Measurements from ENCODE around the gene RCC2. TPM values are rescaled to one million over a fixed set of nuclear protein-coding genes. Genes with fewer than 3 reads are reported as not detected.

The RCC2 gene
- total RNA-seq, 4 donors from 2014 or later, result 17.4 to 24.0 (median 21.5) TPM

GRCh38 chr1:17470021-17470799 lies 30.7 kb upstream of the RCC2 start:
- TF ChIP-seq CTCF (IDR thresholded peaks at IDR 0.05; ENCODE audit: low read depth), result no peak

GRCh38 chr1:17466359-17466758 lies 26.9 kb upstream of the RCC2 start:
- no peak for TF ChIP-seq CTCF (IDR thresholded peaks at IDR 0.05; ENCODE audit: low read depth)

- no peak for TF ChIP-seq CTCF (IDR thresholded peaks at IDR 0.05; ENCODE audit: low read depth)
Observed at GRCh38 chr1:17465228-17465627, 25.8 kb upstream of the RCC2 start.

GRCh38 chr1:17463991-17464390 lies 24.5 kb upstream of the RCC2 start:
- no peak for TF ChIP-seq CTCF (IDR thresholded peaks at IDR 0.05; ENCODE audit: low read depth)

- TF ChIP-seq CTCF (IDR thresholded peaks at IDR 0.05; ENCODE audit: low read depth), result no peak
Observed at GRCh38 chr1:17462669-17463068, 23.2 kb upstream of the RCC2 start.

GRCh38 chr1:17460219-17460618 lies 20.7 kb upstream of the RCC2 start:
- TF ChIP-seq CTCF (IDR thresholded peaks at IDR 0.05; ENCODE audit: low read depth), result no peak

GRCh38 chr1:17458794-17459193 lies 19.3 kb upstream of the RCC2 start:
- no peak for TF ChIP-seq CTCF (IDR thresholded peaks at IDR 0.05; ENCODE audit: low read depth)
